GM21717 (cell line): ENCODE data around the gene LMTK3.

Experiments
- ATAC-seq: cut with Tn5 transposase; IDR thresholded peaks from one replicate; pipeline ENCODE4 v1.9.1; 2021; ENCODE audit warnings: mild to moderate bottlenecking, moderate library complexity; ENCODE audit not compliant: unreplicated experiment

The LMTK3 gene

GRCh38 chr19:48509467-48510194 lies 2.0 kb downstream of the LMTK3 start:
- ATAC-seq, result no peak

- no peak for ATAC-seq
These were observed 2.8 kb downstream of the LMTK3 start for GRCh38 chr19:48508729-48509411.

- ATAC-seq, result no peak
These were observed 3.7 kb downstream of the LMTK3 start for GRCh38 chr19:48507911-48508439.

GRCh38 chr19:48506138-48506733 lies 5.4 kb downstream of the LMTK3 start:
- ATAC-seq, result no peak

GRCh38 chr19:48502350-48503018 lies 9.2 kb downstream of the LMTK3 start:
- ATAC-seq, result no peak

- no peak for ATAC-seq
These were observed 9.9 kb downstream of the LMTK3 start for GRCh38 chr19:48501494-48502349.

GRCh38 chr19:48500830-48501493 lies 10.7 kb downstream of the LMTK3 start:
- no peak for ATAC-seq

GRCh38 chr19:48499316-48500090 lies 12.1 kb downstream of the LMTK3 start:
- ATAC-seq, result no peak

- ATAC-seq, result no peak
These were observed 12.9 kb downstream of the LMTK3 start for GRCh38 chr19:48498595-48499311.

- ATAC-seq, result no peak
These were observed 13.7 kb downstream of the LMTK3 start for GRCh38 chr19:48497728-48498594.

GRCh38 chr19:48496959-48497727 lies 14.5 kb downstream of the LMTK3 start:
- no peak for ATAC-seq

- ATAC-seq, result no peak
These were observed 16.2 kb downstream of the LMTK3 start for GRCh38 chr19:48495396-48495795.

GRCh38 chr19:48493718-48494401 lies 17.8 kb downstream of the LMTK3 start:
- ATAC-seq, result no peak

- peak; percentile 41 for ATAC-seq
These were observed 18.5 kb downstream of the LMTK3 start for GRCh38 chr19:48492925-48493717.

- no peak for ATAC-seq
These were observed 19.9 kb downstream of the LMTK3 start for GRCh38 chr19:48491793-48492123.
